GM12874 (cell line): ENCODE results near the gene TMEM61.

Experiments
- CTCF ChIP-seq: IDR thresholded peaks from 2 replicates; pipeline ENCODE4 v1.5.1; 2011; ENCODE audit warnings: low read depth, mild to moderate bottlenecking, control low read depth, low read length, moderate library complexity; ENCODE audit not compliant: insufficient read depth

TMEM61 gene

DNA sequence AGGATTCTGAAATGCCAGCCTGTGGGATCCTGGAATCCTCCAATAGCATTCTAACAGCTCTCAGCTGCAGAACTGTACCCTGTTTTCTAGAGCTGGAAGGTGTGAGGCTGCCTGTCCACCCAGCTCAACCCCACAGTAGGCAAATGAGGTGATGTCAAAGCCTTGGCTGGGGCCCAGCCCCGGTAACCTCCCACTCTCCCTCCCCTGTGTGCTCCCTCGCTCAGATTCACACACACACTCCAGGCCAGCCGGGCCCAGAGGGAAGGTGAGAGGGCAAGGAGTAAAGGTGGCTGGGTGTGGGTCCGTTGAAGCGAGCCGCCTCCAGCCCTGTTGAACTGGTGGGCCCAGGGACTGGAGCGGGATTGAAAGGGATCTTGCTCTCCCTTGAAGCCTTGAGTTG is 18.2 kb downstream of the TMEM61 start, which contains the start of gene BSND:
Gene BSND (plus strand): TSS at position 257 of the 400 bp plus-strand sequence. CDS start 254 bp downstream, outside the sequence.
- no peak for TF ChIP-seq CTCF

DNA sequence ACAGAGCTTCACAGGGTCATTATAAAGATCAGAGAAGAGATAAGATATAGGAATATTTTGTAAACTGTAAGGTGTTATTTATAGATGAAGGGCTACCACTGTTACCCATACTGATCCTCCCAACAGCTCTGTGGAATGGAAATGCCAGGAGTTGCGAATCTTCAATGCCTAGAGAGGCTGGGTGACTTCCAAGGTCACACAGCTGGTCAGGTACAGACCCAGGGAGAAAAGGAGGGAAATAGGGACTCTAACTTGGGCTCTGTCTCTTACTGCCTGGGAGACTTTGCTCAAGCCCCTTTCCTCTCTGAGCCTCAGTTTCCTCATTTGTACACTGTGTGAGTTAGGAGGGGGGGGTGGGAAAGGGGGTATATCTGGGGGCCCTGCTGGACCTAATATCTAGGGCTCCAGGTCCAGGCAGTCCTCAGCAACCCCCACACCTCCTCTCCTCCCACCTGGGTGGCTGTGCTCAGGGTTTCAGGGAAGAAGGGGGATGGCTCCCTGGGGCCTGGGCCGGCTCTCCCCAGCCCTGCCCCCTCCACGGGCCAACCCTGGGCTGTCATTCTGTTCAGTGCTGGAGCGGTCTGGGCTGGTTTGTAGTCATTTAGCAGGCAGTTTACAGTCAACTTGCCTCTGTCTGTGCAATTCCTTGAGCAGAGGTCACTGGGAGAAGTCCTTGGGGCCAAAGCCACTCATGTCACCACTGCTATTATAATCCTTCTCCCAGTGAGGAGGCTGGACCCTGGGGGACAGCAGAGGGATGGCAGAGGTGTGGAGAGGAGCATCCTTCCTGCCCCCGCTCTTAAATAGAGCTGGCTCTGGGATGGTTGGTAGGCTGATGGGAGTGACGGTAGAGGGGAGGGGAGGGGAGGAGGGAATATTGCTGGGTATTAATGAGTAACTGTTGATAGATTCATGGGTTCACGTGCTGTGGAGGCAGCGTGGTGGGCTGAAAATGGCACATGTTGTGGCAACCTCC is 20.0 kb downstream of the TMEM61 start:
- TF ChIP-seq CTCF: no peak

GRCh38 chr1:55001311-55001710 is 20.9 kb downstream of the TMEM61 start:
- no peak for TF ChIP-seq CTCF

DNA sequence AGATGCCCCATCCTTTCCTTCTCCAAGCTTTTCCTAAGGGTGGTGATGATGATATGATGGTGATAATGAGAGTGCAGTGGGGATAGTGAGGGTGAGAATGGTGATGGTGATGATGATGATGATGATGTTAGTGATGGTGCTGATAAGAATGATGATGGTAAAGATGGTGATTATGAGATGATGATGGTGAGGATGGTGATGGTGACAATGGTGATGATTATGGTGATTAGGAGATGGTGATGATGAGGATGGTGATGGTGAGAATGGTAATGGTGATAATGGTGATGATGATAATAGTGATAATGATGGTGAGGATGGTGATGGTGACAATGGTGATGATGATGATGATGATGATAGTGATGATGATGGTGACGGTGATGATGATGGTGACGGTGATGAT is 22.3 kb downstream of the TMEM61 start:
- TF ChIP-seq CTCF: no peak

DNA sequence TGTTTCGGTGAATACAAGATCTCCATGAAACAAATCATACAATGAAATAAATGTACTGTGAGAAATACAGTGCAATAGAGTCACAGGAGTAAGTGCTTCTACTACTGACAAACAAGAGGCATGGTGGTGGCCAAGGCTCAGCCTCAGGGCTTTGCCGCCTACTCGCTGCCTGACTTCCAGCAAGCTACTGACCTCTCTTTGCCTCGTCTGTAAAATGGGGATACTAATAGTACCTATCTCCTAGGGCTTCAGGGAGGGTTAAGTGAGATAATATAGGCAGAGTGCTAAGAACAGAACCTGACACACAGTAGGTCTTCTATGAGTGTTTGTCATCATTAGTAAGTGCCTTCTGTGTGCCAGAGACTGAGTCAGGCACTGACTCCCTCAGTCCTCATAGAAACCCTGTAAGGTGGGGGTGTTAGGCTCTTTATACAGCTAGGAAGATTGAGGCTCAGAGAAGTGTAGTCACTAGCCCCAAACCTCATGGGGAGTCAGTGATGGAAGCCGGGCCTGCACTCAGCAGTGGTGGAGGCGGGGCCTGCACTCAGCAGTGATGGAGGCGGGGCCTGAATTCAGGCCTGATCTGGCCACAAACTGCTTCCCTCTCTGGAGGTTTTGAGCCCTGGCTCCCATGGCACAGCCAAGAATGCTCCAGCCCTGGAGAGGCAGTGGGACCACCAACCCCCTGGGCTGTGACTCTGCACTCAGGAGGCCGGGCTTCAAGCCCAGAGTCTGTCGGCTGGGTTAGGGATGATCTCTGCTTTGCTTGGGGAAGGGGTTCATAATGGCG is 25.1 kb downstream of the TMEM61 start:
- no peak for TF ChIP-seq CTCF

GRCh38 chr1:55006931-55007330 is 26.5 kb downstream of the TMEM61 start:
- no peak for TF ChIP-seq CTCF

DNA sequence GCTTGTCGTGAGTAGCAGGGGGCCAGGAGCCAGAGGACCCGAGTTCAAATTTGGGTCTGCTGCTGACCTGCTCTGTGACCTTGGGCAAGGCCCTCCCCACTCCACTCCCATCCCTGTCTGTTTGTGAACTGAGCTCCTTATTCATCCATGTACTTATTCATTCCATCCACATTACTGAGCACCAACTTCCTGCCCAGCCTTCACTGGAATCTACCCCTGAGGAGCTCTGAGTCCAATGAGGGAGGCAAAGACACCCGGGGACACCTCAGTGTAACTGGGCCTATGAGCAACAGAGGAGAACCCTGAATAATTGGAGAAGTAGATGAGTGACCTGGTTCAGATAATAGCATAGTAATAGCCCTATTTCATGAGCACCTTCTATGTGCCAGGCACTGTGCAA is 27.2 kb downstream of the TMEM61 start:
- TF ChIP-seq CTCF: no peak
